HEK293 (cell line): Measurements from ENCODE around the gene MEX3A.

Source experiments
- CTCF ChIP-seq: fragments of 450-650 bp; formaldehyde crosslinking; IDR thresholded peaks from 2 replicates; pipeline ENCODE4 v1.5.1; 2016; ENCODE audit warnings: missing biosample characterization, missing genetic modification characterization
- ELK4 ChIP-seq: IDR thresholded peaks from 2 replicates; pipeline ENCODE4 v1.6.1; 2011; ENCODE audit warnings: mild to moderate bottlenecking, low read depth, low read length, borderline replicate concordance
- HOXA7 ChIP-seq: sonication (generic); formaldehyde crosslinking; IDR thresholded peaks from 2 replicates; pipeline ENCODE4 v1.8.1; 2022; ENCODE audit warnings: missing genetic modification reagents, borderline replicate concordance
- OVOL3 ChIP-seq: fragments of 450-650 bp; formaldehyde crosslinking; IDR thresholded peaks from 2 replicates; pipeline ENCODE4 v1.5.1; 2016; ENCODE audit warnings: missing biosample characterization, missing genetic modification characterization
- TRIM28 ChIP-seq: IDR thresholded peaks from 2 replicates; pipeline ENCODE4 v1.6.1; 2011; ENCODE audit warnings: low read length, control low read depth, borderline replicate concordance
- ZNF114 ChIP-seq: fragments of 450-650 bp; formaldehyde crosslinking; IDR thresholded peaks from 2 replicates; pipeline ENCODE4 v1.5.0; 2017; ENCODE audit warnings: missing biosample characterization, missing genetic modification characterization
- ZNF121 ChIP-seq: fragments of 450-650 bp; formaldehyde crosslinking; IDR thresholded peaks from 2 replicates; pipeline ENCODE4 v1.5.1; 2016; ENCODE audit warnings: missing biosample characterization, missing genetic modification characterization
- ZNF184 ChIP-seq: fragments of 450-650 bp; IDR thresholded peaks from 2 replicates; pipeline ENCODE4 v1.5.1; 2018; ENCODE audit warnings: missing biosample characterization, mild to moderate bottlenecking, missing genetic modification characterization
- ZNF280D ChIP-seq: fragments of 450-650 bp; formaldehyde crosslinking; IDR thresholded peaks from 2 replicates; pipeline ENCODE4 v1.5.1; 2016; ENCODE audit warnings: missing biosample characterization, missing genetic modification characterization
- ZNF398 ChIP-seq: fragments of 450-650 bp; formaldehyde crosslinking; IDR thresholded peaks from 2 replicates; pipeline ENCODE4 v1.5.1; 2017; ENCODE audit warnings: missing biosample characterization, missing genetic modification characterization
- ZNF585B ChIP-seq: fragments of 450-650 bp; formaldehyde crosslinking; IDR thresholded peaks from 2 replicates; pipeline ENCODE4 v1.5.1; 2016; ENCODE audit warnings: missing biosample characterization, missing genetic modification characterization
- ZNF707 ChIP-seq: fragments of 450-650 bp; formaldehyde crosslinking; IDR thresholded peaks from 2 replicates; pipeline ENCODE4 v1.5.1; 2016; ENCODE audit warnings: missing biosample characterization, missing genetic modification characterization
- ZNF777 ChIP-seq: fragments of 450-650 bp; formaldehyde crosslinking; IDR thresholded peaks from 2 replicates; pipeline ENCODE4 v1.5.1; 2017; ENCODE audit warnings: missing biosample characterization, missing genetic modification characterization, borderline replicate concordance

- TF ChIP-seq CTCF (tag by site-specific recombination), result no peak
- no peak for TF ChIP-seq ELK4
- no peak for TF ChIP-seq ZNF707 (tag by site-specific recombination)
- TF ChIP-seq HOXA7, result no peak
- no peak for TF ChIP-seq ZNF184 (tag by site-specific recombination)
- TF ChIP-seq ZNF585B, result no peak
- TF ChIP-seq ZNF398 (tag by site-specific recombination), result no peak
- TF ChIP-seq OVOL3 (tag by site-specific recombination), result no peak
- no peak for TF ChIP-seq ZNF777 (tag by site-specific recombination)
- no peak for TF ChIP-seq ZNF121 (tag by site-specific recombination)
- TF ChIP-seq ZNF114, result no peak
- TF ChIP-seq TRIM28, result no peak
- TF ChIP-seq ZNF280D (tag by site-specific recombination), result no peak
These were observed 1.4 kb downstream of the MEX3A start for GRCh38 chr1:156080863-156081179.
